Fibroblast of lung (primary cell): ENCODE data around the gene CRCP. TPM values are rescaled to one million over a fixed set of nuclear protein-coding genes. Genes with fewer than 3 reads are reported as not detected.

Experiments used
- DNase-seq, 2 donors: peaks; one replicate each; pipeline versions ENCODE4 v3.0.0 to v3.0.0-alpha.2; 2010; ENCODE audit warnings: low read depth in 2 of 2
- H2AFZ ChIP-seq: 2 replicates; pipeline ENCODE4 v1.5.1; 2012; ENCODE audit warnings: low read length, control low read depth, inconsistent platforms
- H3K27ac ChIP-seq: 2 replicates; pipeline ENCODE4 v1.5.1; 2011; ENCODE audit warnings: low read length, control low read depth; ENCODE audit not compliant: insufficient read depth
- H3K27me3 ChIP-seq: 2 replicates; pipeline ENCODE4 v1.5.1; 2011; ENCODE audit warnings: mild to moderate bottlenecking, low read length; ENCODE audit not compliant: control insufficient read depth, insufficient read depth
- H3K36me3 ChIP-seq: 2 replicates; pipeline ENCODE4 v1.5.1; 2011; ENCODE audit warnings: low read length; ENCODE audit not compliant: control insufficient read depth, insufficient read depth
- H3K4me1 ChIP-seq: 2 replicates; pipeline ENCODE4 v1.5.1; 2011; ENCODE audit warnings: low read length; ENCODE audit not compliant: control insufficient read depth, insufficient read depth; ENCODE audit errors: extremely low read depth
- H3K4me2 ChIP-seq: 2 replicates; pipeline ENCODE4 v1.5.1; 2011; ENCODE audit warnings: low read length, control low read depth; ENCODE audit not compliant: insufficient read depth; ENCODE audit errors: extremely low read depth
- H3K4me3 ChIP-seq, 4 experiments: fragments of 200-600 bp in 1 of 4; sonication (generic) in 1 of 4; replicated peaks in 1 of 4; 2 replicates each; pipeline ENCODE4 v1.5.1; 2011 to 2016; ENCODE audit warnings: low read length in 4 of 4, low read depth in 3 of 4, mild to moderate bottlenecking in 3 of 4, control low read depth in 2 of 4, inconsistent platforms in 1 of 4, mixed read lengths in 1 of 4; ENCODE audit not compliant: insufficient read depth in 1 of 4; ENCODE audit errors: control extremely low read depth in 1 of 4
- H3K79me2 ChIP-seq: 2 replicates; pipeline ENCODE4 v1.5.1; 2012; ENCODE audit warnings: mild to moderate bottlenecking, low read length, inconsistent platforms; ENCODE audit not compliant: control insufficient read depth, insufficient read depth
- H3K9ac ChIP-seq: 2 replicates; pipeline ENCODE4 v1.5.1; 2011; ENCODE audit warnings: mild to moderate bottlenecking, low read length, control low read depth; ENCODE audit not compliant: insufficient read depth
- H3K9me3 ChIP-seq: 2 replicates; pipeline ENCODE4 v1.5.1; 2012; ENCODE audit warnings: low read depth, low read length; ENCODE audit not compliant: control insufficient read depth, insufficient read depth
- H4K20me1 ChIP-seq: 2 replicates; pipeline ENCODE4 v1.5.1; 2011; ENCODE audit warnings: low read length; ENCODE audit not compliant: control insufficient read depth, insufficient read depth; ENCODE audit errors: extremely low read depth
- EZH2 ChIP-seq: IDR thresholded peaks from 2 replicates; pipeline ENCODE4 v1.5.1; 2012; ENCODE audit warnings: low read length, control low read depth, mild to moderate bottlenecking; ENCODE audit errors: missing control alignments
- polyA plus RNA-seq, 2 donors: library from polyadenylated mRNA; depleted of rRNA in 1 of 2; stranded (reverse) in 1 of 2; unstranded in 1 of 2; fragments of >200 nt; gene quantifications; 2 replicates each; pipeline ENCODE4 v1.2.1, GENCODE V29; 2011 to 2012; ENCODE audit warnings: missing spikeins in 1 of 2
- total RNA-seq: library from RNA; depleted of rRNA; stranded (reverse); fragments of >200 nt; gene quantifications from 2 replicates; pipeline ENCODE4 v1.2.1, GENCODE V29; 2014
- TF ChIP-seq, protein P1 (sequence below), 2 donors: IDR thresholded peaks in 1 of 2; conservative IDR thresholded peaks in 1 of 2; 1 replicate in 1 of 2; 2 replicates in 1 of 2; pipeline ENCODE4 v1.5.1; 2011 to 2012; ENCODE audit warnings: low read length in 2 of 2, control low read depth in 1 of 2, inconsistent platforms in 1 of 2, low read depth in 1 of 2, mild to moderate bottlenecking in 1 of 2

Gene CRCP
- total and polyA plus RNA-seq, 2 donors (not counting 1 experiment from before 2014, with no cell fraction given), result 34.9 to 38.3 TPM

DNA sequence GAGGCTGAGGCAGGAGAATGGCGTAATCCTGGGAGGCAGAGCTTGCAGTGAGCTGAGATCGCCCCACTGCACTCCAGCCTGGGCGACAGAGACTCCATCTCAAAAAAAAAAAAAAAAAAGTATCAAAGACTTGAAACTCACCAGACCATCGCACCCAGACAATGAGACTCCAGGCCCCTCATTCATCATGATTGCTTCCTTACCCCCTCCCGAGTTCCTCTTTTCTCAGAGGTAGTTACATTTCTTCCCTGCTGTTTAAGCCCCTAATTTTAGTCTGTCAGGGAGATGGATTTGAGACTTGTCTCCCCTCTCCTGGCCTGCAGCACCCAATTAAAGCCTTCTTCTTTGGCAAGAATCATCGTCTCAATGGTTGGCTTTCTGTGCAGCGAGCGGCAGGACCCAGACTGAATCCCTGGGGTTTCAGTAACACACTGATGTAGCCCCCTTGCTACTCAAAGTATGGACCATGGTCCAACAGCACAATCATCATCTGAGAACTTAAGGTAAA, 71.1 kb downstream of the CRCP start:
- Histone ChIP-seq H3K4me3 (no peak overlapping the region), H3K4me1 (peaks cover 3% of the 10 kb centered on the region), H3K9ac (no peak overlapping the region), H2AFZ (no peak overlapping the region), H3K27ac (no peak overlapping the region), H3K79me2 (no peaks in the 10 kb centered on the region), H3K4me2 (no peak overlapping the region), H3K36me3 (no peaks in the 10 kb centered on the region), H4K20me1 (no peaks in the 10 kb centered on the region), H3K27me3 (no peaks in the 10 kb centered on the region), H3K9me3 (no peaks in the 10 kb centered on the region)
- no peak for DNase-seq
- TF ChIP-seq, protein P1, sequence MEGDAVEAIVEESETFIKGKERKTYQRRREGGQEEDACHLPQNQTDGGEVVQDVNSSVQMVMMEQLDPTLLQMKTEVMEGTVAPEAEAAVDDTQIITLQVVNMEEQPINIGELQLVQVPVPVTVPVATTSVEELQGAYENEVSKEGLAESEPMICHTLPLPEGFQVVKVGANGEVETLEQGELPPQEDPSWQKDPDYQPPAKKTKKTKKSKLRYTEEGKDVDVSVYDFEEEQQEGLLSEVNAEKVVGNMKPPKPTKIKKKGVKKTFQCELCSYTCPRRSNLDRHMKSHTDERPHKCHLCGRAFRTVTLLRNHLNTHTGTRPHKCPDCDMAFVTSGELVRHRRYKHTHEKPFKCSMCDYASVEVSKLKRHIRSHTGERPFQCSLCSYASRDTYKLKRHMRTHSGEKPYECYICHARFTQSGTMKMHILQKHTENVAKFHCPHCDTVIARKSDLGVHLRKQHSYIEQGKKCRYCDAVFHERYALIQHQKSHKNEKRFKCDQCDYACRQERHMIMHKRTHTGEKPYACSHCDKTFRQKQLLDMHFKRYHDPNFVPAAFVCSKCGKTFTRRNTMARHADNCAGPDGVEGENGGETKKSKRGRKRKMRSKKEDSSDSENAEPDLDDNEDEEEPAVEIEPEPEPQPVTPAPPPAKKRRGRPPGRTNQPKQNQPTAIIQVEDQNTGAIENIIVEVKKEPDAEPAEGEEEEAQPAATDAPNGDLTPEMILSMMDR (conservative IDR thresholded peaks at IDR 0.05 in 1 of 2, IDR thresholded peaks at IDR 0.05 in 1 of 2; ENCODE audit: low read depth in 1 of 2, low read length in 2 of 2), result no peak
- no peak for TF ChIP-seq EZH2

DNA sequence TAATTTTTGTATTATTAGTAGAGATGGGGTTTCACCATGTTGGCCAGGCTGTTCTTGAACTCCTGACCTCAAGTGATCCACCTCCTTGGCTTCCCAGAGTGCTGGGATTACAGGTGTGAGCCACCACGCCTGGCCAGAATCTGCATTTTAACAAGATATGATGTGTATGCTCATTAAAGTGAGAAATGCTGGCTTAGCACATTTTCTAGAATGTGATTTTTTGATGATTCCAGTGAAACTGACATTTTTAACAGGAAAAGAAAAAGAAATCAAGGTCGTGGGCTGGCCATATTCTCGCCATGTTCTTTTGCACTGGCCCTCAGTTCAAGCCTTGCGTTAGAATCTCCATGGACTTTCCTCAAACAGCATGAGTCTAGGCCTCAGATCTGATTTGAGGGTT, 72.3 kb downstream of the CRCP start:
- H3K9me3 ChIP-seq, result no peaks in the 10 kb centered on the region
- no peaks in the 10 kb centered on the region for H4K20me1 ChIP-seq
- TF ChIP-seq EZH2, result no peak
- TF ChIP-seq, protein P1 (conservative IDR thresholded peaks at IDR 0.05 in 1 of 2, IDR thresholded peaks at IDR 0.05 in 1 of 2; ENCODE audit: low read depth in 1 of 2, low read length in 2 of 2), result no peak
- no peaks in the 10 kb centered on the region for H3K36me3 ChIP-seq
- no peak overlapping the region for H3K4me2 ChIP-seq
- no peak for DNase-seq
- no peak overlapping the region for H3K4me3 ChIP-seq
- H3K27me3 ChIP-seq, result no peaks in the 10 kb centered on the region
- H3K79me2 ChIP-seq, result no peaks in the 10 kb centered on the region
- peaks cover 3% of the 10 kb centered on the region for H3K4me1 ChIP-seq
- H3K27ac ChIP-seq, result no peak overlapping the region
- H3K9ac ChIP-seq, result no peak overlapping the region
- H2AFZ ChIP-seq, result no peak overlapping the region

GRCh38 chr7:66187905-66188304, 73.3 kb downstream of the CRCP start:
- H3K9ac ChIP-seq, result no peak overlapping the region
- H3K4me2 ChIP-seq, result no peak overlapping the region
- TF ChIP-seq EZH2, result no peak
- TF ChIP-seq, protein P1 (conservative IDR thresholded peaks at IDR 0.05 in 1 of 2, IDR thresholded peaks at IDR 0.05 in 1 of 2; ENCODE audit: low read depth in 1 of 2, low read length in 2 of 2), result no peak
- no peaks in the 10 kb centered on the region for H3K27me3 ChIP-seq
- H3K4me1 ChIP-seq, result peaks cover 3% of the 10 kb centered on the region
- no peaks in the 10 kb centered on the region for H3K36me3 ChIP-seq
- H2AFZ ChIP-seq, result no peak overlapping the region
- H3K27ac ChIP-seq, result no peak overlapping the region
- DNase-seq, result peak in 1 of 2 donors; percentile 42
- H3K9me3 ChIP-seq, result no peaks in the 10 kb centered on the region
- no peaks in the 10 kb centered on the region for H3K79me2 ChIP-seq
- no peaks in the 10 kb centered on the region for H4K20me1 ChIP-seq
- no peak overlapping the region for H3K4me3 ChIP-seq
